HL-60/S4 treated with retinoic acid at 250 ng/mL for 4 days and 3 days (cell line): ENCODE measurements around the gene FAM72C.
"Not testable (repeated sequence)": the region's sequence is repeated elsewhere in the genome, so short reads cannot be mapped to it uniquely, and the experiment has no call there.

Experiments used
- in situ Hi-C: fragments of 300-500 bp; cut with MboI; formaldehyde crosslinking; loops from 2 replicates; pipeline ENCODE4 v1.7.0; 2022; ENCODE audit warnings: low sequenced_read_pairs

Gene FAM72C

GRCh38 chr1:143913705-143914104, 58.1 kb downstream of the FAM72C start:
- in situ Hi-C loops = not testable (repeated sequence)
